ENCODE measurements around the gene EMC9. TPM values are rescaled to one million over a fixed set of nuclear protein-coding genes. Genes with fewer than 3 reads are reported as not detected.

EMC9 gene
- total RNA-seq, 1 donor from 2014 or later: 17.1 TPM

DNA sequence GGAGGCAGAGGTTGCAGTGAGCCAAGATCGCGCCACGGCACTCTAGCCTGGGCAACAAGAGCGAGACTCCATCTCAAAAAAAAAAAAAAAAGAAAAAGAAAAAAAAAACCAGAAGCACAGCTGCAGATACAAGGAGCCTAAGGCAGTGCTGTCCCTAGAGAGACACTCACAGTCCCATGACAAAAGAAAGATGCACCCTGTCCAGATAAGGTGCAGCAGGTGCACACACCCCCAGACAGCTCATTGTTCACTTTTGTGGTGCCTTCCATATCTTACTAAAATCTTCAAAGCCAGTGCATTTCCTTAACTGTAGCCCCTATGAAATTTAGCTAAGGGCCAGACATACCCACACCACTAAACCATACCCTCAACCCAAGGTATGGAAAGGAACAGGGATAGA lies 19.0 kb downstream of the EMC9 start:
- Histone ChIP-seq H3K27me3 (ENCODE audit: control insufficient read depth, insufficient read depth, low read length) (no peaks in the 10 kb centered on the region), H3K4me3 (ENCODE audit: low read depth, low read length) (no peak overlapping the region), H3K36me3 (ENCODE audit: control insufficient read depth, insufficient read depth, low read length) (peaks cover 4% of the 10 kb centered on the region)
- DNase-seq (ENCODE audit: low read depth): no peak
- TF ChIP-seq, protein P1, sequence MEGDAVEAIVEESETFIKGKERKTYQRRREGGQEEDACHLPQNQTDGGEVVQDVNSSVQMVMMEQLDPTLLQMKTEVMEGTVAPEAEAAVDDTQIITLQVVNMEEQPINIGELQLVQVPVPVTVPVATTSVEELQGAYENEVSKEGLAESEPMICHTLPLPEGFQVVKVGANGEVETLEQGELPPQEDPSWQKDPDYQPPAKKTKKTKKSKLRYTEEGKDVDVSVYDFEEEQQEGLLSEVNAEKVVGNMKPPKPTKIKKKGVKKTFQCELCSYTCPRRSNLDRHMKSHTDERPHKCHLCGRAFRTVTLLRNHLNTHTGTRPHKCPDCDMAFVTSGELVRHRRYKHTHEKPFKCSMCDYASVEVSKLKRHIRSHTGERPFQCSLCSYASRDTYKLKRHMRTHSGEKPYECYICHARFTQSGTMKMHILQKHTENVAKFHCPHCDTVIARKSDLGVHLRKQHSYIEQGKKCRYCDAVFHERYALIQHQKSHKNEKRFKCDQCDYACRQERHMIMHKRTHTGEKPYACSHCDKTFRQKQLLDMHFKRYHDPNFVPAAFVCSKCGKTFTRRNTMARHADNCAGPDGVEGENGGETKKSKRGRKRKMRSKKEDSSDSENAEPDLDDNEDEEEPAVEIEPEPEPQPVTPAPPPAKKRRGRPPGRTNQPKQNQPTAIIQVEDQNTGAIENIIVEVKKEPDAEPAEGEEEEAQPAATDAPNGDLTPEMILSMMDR (IDR thresholded peaks at IDR 0.05; ENCODE audit: insufficient read depth, low read length, poor library complexity, severe bottlenecking): no peak

DNA sequence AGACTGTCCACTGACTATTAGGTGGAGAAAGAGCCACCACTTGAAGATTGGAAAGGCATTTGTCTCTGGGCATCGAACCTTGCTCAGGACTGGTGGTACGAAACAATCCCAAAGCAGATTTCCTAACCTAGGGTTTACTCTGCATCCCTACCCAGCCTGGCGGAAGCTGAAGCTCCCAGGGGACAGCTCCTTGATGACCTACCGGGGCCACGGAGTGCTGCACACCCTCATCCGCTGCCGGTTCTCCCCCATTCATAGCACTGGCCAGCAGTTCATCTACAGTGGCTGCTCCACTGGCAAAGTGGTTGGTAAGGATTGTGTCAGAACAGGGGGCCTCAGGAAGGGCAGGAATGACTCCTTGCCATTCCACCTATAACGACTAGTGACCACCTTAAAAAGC lies 20.2 kb downstream of the EMC9 start:
- H3K36me3 ChIP-seq (ENCODE audit: control insufficient read depth, insufficient read depth, low read length): peaks cover 4% of the 10 kb centered on the region
- no peak for DNase-seq (ENCODE audit: low read depth)

DNA sequence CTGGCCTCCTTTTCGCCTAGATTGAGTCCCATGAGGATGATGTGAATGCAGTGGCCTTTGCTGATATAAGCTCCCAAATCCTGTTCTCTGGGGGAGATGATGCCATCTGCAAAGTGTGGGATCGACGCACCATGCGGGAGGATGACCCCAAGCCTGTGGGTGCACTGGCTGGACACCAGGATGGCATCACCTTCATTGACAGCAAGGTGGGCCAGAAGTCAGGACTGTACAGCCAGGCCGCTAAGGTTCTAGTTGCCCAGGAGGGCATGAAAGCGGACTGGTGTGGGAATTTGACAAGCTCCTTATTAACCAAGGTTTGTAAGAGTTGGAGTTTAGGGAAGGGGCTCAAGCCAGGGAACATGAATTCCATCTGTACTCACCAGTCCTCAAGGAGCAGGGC lies 21.7 kb downstream of the EMC9 start:
- DNase-seq (ENCODE audit: low read depth): no peak
- H3K36me3 ChIP-seq (ENCODE audit: control insufficient read depth, insufficient read depth, low read length): peaks cover 4% of the 10 kb centered on the region

More for the DNA sequence above, 20.2 kb downstream of the EMC9 start:
- no peak overlapping the region for H3K4me3 ChIP-seq (ENCODE audit: low read depth, low read length)
- TF ChIP-seq, protein P1 (IDR thresholded peaks at IDR 0.05; ENCODE audit: insufficient read depth, low read length, poor library complexity, severe bottlenecking): no peak
- no peaks in the 10 kb centered on the region for H3K27me3 ChIP-seq (ENCODE audit: control insufficient read depth, insufficient read depth, low read length)

DNA sequence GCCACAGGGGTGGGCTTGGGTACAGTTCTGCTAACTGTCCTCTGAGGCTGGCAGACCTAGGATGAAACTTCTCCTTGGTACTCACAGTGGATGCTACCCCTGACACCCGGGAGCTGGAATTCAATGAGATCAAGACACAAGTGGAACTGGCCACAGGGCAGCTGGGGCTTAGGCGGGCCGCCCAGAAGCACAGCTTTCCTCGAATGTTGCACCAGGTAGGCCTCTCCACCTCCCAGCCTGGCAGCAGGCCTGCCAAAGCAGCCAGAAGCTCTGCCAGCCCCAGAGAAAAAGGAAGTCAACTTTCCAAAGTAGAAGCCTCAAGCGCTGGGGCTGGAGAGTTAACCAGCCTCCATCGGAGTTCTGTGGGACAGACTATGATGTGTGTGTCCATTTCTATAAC lies 24.2 kb downstream of the EMC9 start:
- peaks cover 4% of the 10 kb centered on the region for H3K36me3 ChIP-seq (ENCODE audit: control insufficient read depth, insufficient read depth, low read length)
- TF ChIP-seq, protein P1 (IDR thresholded peaks at IDR 0.05; ENCODE audit: insufficient read depth, low read length, poor library complexity, severe bottlenecking): no peak
- DNase-seq (ENCODE audit: low read depth): no peak
- no peaks in the 10 kb centered on the region for H3K27me3 ChIP-seq (ENCODE audit: control insufficient read depth, insufficient read depth, low read length)
- no peak overlapping the region for H3K4me3 ChIP-seq (ENCODE audit: low read depth, low read length)

More for the DNA sequence above, 21.7 kb downstream of the EMC9 start:
- Histone ChIP-seq H3K27me3 (ENCODE audit: control insufficient read depth, insufficient read depth, low read length) (no peaks in the 10 kb centered on the region), H3K4me3 (ENCODE audit: low read depth, low read length) (no peak overlapping the region)
- TF ChIP-seq, protein P1 (IDR thresholded peaks at IDR 0.05; ENCODE audit: insufficient read depth, low read length, poor library complexity, severe bottlenecking): no peak

DNA sequence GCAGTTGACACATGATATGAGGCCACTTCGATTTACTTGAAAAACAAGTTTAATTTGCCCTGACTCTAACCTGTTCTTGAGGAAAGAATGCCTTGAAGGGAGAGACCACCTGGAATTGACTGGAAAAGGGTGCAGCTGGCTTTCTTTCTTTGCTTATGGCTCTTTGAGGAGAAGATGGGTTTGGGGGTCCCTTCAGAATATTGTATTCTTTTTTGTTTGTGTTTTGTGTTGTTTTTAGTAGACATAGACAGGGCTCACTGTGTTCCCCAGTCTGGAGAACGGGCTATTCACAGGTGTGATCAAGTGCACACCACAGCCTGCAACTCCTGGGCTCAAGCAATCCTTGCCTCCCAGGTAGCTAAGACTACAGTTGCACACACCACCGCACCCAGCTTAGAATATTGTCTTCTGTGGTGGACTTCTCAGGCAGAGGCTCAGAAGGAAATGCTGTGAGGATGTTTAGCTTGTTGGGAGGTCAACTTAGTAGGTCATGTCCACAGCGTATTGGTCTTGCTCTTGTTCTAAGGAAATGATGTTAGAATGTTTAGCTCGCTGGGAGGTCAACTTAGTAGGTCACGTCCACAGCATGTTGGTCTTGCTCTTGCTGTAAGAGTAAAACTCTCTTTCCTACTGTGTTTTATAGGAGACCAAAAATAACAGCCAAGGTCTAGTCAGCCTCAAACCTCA lies 25.1 kb downstream of the EMC9 start:
- Histone ChIP-seq H3K36me3 (ENCODE audit: control insufficient read depth, insufficient read depth, low read length) (peaks cover 3% of the 10 kb centered on the region), H3K27me3 (ENCODE audit: control insufficient read depth, insufficient read depth, low read length) (no peaks in the 10 kb centered on the region), H3K4me3 (ENCODE audit: low read depth, low read length) (no peak overlapping the region)
- no peak for DNase-seq (ENCODE audit: low read depth)
- TF ChIP-seq, protein P1 (IDR thresholded peaks at IDR 0.05; ENCODE audit: insufficient read depth, low read length, poor library complexity, severe bottlenecking): no peak

Data from kidney epithelial cell (primary cell).